HG03139 (cell line): Measurements from ENCODE around the gene GRIFIN.

Source experiments
- ATAC-seq: cut with Tn5 transposase; IDR thresholded peaks from one replicate; pipeline ENCODE4 v1.9.1; 2021; ENCODE audit not compliant: unreplicated experiment

GRIFIN gene, protein sequence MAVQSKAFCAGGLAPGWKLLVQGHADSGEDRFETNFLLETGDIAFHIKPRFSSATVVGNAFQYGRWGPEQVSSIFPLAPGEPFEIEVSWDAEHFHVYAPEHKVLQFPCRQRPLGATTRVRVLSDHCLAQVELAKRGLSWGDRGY

DNA sequence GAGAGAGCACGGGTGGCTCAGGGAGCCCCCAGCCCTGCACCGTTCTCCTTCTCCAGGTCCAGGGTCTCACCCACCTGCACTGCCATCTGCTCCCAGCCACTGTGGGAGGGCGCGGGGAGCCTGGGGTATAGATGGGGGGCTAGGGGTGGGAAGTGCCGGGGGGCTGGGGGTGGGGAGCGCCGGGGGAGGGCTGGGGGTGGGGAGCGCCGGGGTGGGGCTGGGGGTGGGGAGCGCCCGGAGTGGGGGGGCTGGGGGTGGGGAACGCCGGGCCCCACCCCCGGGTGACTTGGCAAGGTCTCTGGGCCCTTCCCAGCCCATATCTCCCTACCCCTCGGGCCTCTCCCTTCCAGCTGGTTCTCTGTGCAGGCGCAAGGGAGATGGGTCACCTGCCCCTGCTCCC, at the start of gene GRIFIN:
Gene GRIFIN (minus strand): TSS at position 101 of the 400 bp plus-strand sequence. CDS start 15 bp downstream, at position 86.
- ATAC-seq, result no peak

DNA sequence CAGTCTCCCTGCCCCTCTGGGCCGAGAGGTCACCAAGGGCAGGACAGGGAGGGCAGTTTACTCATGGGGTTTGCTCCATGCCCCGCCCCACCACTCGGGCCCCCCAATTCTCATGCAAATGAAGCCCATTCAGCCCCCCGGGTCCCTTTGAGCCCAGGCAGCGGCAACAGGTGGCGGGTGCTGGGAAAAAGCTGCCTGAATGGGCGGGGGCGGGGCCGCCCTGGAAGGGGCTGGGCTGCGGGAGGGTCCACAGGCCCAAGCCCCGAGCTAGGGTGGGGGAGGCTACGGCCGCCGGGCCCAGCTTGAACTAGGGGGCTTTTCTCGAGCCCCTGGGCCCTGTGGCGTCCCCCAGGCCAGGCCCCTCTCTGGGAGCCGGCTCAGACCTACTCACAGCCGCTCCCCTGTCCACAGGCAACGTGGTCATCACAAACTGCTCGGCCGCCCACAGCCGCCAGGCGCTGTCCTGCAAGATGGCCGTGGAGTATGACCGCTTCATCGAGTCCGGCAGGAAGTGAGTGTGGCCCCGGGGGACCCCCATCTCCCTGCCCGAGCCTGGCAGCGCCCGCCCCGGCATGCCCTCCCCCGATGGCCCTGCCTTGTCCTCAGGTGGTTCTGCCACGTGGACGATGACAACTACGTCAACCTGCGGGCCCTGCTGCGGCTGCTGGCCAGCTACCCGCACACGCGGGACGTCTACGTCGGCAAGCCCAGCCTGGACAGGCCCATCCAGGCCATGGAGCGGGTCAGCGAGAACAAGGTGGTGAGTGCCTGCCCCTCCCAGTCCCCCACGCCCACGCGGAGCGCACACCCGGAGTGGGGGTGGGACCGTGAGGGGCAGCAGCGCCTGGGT, 48.8 kb upstream of the GRIFIN start:
- ATAC-seq, result no peak

DNA sequence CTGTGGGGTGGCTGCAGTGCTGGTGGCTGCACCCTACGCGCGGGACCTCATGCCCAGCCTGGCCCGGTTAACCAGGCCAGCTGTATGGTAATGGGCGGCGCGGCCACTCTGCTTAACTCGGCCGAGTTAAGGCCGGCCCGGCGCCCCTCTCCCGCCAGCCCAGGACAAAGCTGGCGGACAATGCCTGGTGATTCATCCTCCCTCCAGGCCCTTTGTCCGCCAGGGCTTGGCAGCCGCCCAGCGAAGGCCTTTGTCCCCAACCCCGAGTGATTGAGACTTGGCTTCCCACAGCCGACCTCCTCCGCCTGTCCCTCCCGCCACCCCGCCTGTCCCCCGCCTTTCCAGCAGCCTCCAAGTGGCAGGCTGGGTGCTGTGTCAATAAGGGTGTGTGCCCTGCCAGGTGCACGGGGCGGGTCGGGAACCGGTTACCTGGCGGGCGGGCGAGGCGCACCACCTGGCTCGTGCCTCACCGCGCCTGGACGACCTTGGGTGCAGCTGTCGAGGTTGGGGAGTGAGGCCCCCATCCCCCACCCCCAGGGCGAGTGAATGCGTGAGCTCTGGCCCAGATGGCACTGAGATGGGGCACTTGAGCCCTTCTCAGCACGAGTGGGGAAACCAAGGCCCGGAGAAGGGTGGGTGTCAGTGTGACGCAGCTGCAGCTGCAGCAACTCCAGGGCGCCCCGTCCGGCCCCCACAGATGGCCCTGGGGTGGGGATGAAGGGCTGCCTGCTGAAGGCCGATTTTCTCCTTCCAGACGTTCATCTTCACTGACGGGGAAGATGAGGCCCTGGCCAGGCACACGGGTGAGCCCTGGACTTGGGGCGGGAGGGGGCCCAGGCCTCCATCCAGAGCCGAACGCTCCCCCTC, 48.0 kb upstream of the GRIFIN start:
- ATAC-seq, result no peak

DNA sequence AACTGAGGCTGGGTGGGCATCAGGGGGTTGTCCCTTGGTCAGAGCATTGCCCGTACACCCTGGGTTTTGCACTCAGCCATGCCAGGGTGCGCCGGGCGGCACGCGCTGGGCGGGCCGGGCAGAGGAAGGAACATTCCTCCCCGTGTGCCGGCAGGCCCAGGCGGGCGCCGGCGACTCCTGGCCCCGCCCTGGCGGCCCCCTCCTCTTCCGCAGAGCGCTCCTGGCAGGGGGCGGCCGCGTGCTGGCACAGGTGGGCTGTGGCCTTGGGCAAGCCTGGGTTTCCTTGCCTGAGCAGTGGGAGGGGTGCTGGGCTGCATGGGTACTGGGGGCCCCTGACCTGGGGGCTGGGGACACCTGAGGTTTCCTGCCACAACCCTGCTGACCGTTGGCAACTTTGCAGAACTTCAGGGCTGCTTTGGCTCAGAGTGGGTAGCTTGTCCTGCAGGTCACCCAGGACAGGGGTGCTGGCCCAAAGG, 47.3 kb upstream of the GRIFIN start:
- ATAC-seq, result no peak

DNA sequence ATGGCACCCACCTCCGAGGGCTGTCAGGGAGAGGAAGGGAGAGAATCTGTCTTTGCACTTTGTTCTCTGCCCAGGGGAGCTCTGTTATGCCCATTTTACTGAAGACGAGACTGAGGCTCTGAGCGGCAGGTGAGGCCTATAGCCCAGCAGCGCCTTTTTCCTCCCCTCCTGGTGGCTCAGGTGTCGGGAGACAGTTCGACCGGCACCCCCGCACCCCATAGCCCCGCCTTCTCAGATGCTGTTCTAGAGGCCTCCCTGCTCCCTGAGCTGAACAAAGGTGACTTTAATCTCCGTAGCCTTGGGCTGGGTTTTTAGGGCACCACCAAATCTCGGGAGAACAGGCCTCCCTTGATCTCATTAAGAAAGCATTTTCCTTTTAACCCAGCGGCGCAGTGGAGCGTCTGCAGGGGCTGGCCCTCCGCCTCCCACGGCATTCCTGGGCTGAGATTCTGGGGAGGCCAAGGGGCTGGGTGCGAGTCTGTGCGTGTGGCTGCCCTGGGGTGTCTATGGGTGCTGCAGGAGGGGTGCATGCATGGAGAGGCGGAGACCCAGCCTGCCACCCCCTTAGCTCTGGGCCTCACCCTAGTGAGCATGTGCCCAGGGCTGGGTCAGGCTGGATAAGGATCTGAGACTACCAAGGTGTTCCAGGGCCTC, 46.7 kb upstream of the GRIFIN start:
- ATAC-seq, result no peak

DNA sequence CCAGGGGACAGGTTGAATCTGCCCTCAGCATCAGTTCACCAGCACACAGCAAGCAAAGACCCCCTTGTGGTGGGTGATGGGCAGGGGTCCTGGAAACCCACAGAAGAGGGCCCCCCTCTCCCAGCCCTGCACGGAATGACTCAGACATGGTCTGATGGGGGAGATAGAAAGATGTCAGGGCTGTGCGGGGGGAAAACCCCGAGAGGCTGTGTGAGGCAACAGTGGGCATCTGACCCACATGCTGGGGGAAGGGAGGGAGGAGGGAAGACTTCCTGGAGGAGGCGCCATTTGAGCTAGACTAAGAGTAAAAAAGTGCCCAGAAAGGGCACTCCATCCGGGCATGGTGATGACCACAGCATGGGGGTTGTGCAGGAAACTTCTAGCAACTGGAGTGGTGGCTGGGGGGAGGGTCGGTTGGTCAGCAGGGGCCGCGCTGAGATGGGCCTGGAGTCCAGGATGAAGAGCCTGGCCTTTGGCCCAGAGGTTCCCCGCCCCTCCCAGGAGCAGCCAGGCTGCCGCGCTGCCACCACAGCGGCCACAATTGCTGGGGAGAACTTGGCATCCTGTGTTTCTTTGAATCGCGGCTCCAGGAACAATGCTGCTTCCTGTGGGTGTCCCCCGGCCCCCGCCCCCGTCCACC, 45.9 kb upstream of the GRIFIN start:
- no peak for ATAC-seq

DNA sequence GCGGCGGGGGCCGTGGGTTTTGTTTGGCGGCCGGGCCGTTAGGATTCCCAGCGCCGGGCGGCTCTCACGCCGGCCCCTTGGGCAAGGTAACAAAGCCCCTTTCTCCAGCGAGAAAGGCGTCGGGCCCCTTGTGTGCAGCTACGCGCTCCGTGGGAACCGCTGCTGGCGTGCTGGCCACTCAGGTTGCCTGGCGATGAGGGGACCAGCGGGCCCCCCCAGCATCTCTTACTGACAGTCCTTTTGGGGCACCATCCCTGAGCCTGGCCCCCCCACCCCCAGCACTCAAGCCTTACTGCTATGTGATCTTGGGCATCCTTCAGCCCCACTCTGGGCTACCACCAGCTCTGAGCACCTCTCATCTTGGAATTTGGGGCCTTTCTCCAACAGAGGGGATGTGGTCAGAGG, 45.1 kb upstream of the GRIFIN start:
- no peak for ATAC-seq

DNA sequence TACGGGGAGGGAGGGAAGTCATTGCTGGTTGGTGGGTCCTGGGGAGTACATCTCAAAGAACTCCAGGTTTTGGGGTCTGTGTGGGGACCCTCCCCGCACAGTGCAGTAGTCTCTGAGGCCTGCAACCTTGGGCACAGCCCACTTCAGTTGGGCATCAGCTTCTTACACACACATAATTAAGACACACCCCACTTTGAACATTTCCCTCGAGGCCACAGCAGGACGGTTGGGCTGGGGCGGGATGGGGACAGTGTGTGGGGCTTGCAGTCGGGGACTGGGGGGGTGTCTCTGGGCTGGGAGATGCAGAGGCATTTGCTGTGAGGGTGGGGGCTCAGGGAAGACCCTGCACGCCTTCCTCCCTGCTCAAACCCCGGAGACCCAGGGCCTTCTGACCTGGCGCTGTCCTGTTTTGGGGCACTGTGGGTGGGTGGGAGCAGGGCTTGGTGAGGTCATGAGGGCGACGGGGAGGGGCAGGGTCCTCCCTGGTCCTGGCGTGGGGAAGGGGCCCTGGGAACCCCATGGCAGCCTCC, 44.6 kb upstream of the GRIFIN start:
- no peak for ATAC-seq

DNA sequence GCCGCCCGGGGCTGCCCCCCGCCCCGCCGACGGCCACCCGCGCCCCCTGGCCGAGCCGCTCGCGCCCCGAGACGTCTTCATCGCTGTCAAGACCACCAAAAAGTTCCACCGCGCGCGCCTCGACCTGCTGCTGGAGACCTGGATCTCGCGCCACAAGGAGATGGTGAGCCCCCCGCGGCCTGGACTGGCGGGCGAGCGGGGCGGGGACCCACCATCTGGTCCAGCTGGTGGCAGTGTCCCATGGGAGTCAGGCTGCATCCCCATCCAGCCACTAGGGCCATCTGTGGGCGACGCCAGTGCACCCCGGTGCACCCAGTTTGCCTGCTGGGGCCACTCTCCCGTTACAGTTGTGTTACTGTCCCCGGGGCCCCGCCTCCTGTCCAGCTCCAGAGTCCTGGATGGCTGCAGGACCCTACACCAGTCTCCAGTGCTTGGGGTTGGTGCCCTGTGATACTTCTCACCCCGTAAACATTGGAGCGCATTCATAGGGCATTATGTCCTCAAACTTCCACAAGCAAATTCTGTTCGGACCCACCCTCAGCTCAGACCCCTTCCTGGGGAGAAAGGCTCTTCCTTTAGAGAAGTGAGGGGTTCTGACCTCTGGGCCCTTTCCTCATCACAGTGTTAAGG, 44.0 kb upstream of the GRIFIN start:
- ATAC-seq, result no peak

DNA sequence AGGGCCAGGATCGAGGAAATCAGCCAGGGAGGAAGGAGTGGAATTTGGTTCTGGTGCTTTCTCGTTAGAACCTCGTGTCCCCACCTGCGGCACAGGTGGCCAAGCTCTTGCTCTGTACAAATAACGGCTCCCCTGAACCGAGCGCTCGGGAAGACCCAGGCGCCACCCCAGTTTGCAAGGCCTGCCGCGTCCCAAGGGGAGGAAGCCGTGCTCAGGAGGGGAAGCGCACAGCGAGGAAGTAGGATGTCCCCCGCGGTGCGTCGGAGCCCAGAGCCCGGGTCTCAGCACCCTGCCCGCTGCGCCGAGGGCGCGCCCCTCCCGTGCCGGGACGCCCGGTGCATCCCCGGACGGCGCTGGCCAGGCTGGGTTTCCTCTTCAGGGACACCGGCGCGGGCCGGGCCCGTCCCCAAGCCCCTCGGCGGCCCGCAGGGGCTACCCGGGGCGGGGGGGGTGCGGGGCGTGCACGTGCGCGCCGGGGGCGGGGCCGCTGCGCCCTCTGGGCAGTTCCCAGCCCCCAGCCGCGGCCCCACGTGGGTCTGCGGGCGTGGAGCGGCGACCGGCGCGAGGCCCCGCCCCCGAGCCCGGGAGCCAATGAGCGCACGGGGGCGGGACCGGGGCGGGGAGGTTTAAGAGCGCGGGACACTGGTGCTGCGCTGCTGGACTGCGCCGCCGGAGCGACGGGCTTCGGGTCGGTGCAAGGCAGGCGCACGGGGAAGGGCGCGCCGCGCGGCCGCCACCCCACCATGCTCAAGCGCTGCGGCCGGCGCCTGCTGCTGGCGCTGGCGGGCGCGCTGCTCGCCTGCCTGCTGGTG, 43.1 kb upstream of the GRIFIN start, which contains the start of gene LFNG:
Gene LFNG (plus strand): TSS at position 656 of the 812 bp plus-strand sequence. CDS start 88 bp downstream, at position 744.
- ATAC-seq, result peak; percentile 65

DNA sequence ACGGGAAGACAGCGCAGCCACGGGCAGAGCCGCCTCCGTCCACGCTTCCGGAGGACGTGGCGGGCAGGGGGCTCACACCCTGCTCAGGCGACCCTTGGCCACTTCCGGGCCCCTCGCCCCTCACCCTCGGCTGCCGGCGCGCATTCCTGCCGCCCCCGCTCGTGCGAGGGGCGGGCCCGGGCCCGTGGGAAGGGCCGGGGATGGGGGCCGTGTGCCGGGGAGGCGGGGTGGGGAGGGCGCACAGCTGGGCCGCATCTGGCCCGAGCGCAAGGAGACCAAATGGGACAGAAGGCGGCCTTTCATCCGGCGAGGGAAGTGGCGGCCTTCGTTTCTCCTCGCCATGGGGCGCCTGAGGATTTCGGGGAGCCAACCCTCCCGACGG, 42.5 kb upstream of the GRIFIN start:
- no peak for ATAC-seq

DNA sequence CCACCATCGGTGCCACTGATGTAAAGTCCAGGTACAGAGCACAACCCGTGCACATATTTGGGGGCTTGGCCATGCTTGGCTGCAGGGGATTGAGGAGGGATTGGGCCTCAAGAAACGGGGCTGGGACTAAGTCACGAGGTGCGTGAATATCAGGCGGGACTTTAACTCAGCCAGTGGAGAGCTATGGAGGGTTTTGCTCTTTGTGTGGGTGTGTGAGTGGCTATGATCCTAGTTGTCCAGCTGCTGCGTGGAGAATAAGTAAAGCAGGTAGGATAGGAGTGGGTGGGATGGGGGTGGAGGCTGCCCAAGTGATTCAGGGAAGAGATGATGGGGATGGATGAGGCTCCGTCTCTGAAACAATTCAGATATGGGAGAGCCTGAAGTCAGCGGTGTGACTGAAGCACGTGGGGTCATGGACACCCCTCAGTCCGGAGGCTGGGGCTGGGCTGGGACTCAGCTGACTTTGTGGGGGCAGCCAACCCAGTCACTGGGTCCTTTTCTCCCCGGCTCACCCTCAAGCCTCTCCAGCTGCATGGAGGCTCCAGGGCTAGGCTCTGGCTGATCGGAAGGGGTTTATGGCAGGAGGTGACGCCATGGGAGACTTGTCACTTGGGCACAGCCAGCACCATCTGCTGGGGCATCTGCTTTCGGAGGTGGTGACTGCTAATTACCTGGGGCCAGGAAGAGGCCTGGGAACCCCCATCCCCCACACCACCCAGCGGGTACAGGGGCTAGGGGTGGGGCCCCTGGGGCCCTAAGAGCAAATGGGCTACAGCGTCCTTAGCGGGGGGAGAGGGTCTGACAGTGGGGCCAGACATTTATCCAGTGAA, 41.7 kb upstream of the GRIFIN start:
- no peak for ATAC-seq

DNA sequence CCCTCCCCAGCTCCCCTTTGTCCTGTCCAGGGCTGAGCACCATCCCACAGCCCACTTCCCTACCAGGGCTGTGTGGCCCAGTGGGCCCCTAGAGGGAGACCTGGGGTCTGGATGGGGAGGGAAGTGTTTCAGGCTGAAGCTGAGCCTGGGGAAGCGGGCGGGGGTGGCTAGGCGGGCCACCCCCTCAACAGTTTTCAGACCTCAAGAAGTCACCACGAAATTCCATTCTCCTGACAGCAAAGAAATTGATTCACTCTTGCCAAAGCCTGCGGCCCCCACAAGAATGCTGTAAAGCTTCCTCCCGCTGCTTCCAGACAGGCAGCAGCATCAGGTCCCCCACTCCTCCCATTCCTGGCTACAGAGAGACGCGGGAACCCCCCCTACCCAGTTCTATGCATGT, 40.8 kb upstream of the GRIFIN start:
- no peak for ATAC-seq

DNA sequence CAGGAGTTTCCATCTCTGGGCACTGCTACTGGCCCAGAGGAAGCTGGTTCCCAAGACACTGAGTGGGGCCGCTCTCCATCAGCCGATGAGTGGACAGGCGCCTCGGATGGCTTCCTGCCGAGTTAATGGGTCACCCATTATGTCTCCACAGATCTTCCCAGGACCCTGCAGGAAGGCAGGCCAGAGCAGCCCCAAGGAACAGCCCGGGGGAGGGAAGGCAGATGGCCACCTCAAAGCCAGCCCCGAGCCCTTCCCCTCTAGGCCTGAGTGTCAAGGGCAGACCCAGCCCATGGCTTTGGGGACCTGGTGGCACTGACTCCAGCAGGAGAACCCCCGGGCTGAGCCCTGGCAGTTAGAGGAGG, 40.0 kb upstream of the GRIFIN start:
- ATAC-seq, result no peak

DNA sequence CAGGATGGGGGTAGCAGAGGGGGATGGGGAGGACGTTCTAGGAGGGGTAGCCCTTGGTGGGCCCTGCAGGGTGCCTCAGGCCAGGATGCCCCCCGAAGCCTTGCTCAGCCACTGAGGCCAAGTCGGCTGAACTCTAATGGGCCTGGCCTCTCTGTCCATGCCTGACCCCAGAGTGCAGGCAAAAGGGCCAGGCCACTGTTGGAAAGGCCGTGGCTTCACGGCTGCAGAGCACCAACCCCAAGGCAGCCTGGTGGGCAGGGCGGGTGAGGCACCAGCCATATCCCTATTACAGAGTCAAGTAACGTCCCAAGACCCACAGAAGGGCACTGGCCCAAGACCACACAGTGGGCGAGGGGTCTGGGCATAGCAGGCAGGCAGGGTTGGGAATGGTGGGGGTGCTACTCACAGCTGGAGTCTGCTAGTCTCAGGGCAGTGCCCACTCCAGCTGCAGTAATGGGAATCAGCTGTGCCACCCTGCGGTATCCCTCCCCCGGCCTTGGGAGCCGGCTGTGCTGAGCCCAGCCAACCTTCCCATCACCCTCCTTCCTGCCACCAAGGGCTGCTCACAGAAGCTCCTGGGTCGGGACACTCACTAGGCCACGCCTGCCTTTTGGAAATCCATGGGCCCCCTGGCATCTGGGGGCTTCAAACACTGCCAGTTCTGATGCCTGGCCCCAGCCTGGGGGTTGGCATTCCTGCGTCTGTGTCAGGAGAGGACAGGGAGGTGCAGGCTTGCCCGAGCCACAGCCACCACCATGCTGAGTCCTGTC, 39.4 kb upstream of the GRIFIN start:
- no peak for ATAC-seq

DNA sequence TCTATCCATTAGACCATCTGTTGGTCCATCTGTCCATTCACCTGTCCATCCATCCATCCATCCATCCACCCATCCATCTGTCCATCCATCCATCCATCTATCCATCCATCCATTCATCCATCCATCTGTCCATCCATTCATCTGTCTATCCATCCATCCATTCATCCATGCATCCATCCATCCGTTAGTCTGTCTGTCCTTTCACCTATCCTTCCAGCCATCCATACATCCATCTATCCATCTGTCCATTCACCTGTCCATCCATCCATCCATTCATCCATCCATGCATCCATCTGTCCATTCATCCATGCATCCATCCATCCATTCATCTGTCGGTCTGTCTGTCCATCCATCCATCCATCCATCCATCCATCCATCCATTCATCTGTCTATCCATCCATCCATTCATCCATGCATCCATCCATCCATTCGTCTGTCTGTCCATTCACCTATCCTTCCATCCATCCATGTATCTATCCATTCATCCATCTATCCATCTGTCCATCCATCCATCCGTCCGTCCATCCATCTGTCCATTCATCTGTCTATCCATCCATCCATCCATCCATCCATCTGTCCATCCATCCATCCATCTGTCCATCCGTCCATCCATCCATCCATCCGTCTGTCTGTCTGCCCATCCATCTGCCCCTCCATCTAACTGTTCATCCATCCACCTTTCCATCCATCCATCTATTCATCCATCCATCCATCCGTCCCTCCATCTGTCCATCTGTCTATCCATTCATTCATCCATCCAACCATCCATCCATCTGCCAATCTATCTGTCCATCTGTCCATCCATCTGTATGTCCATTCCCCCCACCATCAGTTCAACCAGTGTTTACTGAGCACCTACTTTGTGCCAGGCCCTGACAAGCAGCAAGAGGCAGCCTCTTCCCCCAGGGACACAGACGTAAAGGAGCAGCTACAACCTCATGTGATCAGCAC, 38.5 kb upstream of the GRIFIN start:
- ATAC-seq, result no peak
